HG03378 (cell line): Measurements from ENCODE around the gene TUBB4A.

Experiments
- ATAC-seq: cut with Tn5 transposase; IDR thresholded peaks from one replicate; pipeline ENCODE4 v1.9.1; 2021; ENCODE audit warnings: mild to moderate bottlenecking, moderate library complexity; ENCODE audit not compliant: unreplicated experiment

Gene TUBB4A

DNA sequence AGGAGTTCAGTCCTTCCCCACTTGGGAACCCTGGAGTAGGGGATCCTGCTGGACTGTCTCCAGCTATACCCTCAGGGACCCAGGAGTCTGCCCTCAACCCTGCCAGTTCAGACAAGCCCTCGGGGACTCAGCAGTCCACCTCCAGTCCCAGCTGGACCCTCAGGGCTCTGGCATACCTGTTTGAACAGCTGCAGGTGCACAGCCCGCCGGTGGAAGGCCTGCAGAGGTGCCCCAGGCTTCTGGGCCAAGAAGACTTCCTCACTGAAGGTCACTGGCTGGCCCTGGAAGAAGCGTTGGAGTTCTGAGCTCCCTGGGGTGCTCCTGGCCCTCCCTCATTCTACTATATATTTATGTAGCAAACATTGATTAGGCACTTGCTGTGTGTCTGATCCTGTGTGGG is 29.4 kb downstream of the TUBB4A start:
- ATAC-seq = no peak

DNA sequence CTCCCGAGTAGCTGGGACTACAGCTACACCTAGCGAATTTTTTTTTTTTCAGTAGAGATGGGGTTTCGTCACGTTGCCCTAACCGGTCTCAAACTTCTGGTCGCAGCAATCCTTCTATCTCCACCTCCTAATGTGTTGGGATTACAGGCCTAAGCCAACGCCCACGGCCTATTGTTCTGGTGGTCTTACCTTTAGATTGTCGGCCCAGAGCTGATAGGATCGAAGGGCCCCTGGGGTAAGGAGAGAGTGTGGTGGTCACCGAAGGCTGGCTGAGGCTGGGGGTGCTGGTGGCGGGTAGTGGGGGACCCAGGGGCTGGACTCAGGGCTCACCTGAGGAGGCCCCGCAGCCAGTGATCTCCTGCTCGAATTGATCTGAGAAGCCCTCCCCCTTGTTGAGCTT is 31.0 kb downstream of the TUBB4A start:
- ATAC-seq = no peak

DNA sequence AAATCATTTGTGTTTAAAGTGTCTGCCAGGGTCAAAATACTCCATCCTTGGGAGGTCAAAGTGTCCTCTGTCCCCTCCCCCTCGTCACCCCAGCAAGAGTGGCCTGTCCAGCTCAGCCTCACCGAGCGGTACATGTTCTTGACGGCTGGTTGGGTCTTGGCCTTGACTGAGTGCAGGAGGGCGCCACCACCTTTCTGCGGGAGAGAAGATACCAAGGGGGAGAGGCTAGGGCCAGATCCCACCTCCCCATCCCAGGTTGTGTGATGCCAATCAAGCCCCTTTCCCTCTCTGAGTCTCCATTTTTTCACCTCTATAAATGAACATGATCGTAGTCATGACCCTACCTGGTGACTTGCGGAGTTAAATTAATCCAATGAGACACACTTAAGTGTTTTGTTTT is 31.9 kb downstream of the TUBB4A start:
- no peak for ATAC-seq

DNA sequence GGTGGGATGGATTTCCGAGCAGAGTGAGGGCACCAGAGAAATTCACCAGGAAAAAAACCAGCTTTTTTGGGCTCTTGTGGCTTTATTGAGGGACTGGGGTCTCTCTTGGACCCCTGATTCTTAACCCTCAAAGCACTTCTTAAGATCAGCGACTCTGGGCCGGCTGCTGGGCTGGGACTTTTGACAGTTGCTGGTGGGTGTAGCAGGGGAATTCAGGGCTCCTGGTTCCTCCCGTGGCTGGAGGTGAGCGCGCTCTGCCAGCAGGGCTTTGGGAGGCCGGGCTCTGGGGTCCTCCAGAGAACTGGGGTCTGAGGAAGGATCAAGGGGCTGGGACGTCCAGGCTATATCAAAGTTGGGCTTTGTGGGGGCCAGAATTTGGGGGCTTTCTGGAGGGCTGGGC is 34.7 kb downstream of the TUBB4A start:
- no peak for ATAC-seq

DNA sequence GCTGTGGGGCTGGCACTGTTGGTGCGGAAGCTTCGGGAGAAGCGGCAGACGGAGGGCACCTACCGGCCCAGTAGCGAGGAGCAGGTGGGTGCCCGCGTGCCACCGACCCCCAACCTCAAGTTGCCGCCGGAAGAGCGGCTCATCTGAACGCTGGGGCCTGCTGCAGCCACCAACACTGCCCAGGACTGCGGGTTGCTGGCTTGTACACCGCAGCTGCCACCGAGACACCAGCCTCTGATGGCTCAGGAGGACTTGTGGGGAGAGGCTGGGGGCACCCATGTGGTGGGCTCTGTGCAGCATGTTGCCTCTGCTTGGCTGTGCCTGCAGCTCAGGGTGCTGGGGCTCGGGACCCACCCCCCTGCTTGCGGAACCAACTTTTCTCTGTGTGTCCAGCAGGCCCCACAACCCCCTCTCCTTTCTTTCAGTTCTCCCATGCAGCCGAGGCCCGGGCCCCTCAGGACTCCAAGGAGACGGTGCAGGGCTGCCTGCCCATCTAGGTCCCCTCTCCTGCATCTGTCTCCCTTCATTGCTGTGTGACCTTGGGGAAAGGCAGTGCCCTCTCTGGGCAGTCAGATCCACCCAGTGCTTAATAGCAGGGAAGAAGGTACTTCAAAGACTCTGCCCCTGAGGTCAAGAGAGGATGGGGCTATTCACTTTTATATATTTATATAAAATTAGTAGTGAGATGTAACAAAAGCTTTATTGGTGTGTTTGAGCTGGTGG is 35.4 kb downstream of the TUBB4A start:
- no peak for ATAC-seq

DNA sequence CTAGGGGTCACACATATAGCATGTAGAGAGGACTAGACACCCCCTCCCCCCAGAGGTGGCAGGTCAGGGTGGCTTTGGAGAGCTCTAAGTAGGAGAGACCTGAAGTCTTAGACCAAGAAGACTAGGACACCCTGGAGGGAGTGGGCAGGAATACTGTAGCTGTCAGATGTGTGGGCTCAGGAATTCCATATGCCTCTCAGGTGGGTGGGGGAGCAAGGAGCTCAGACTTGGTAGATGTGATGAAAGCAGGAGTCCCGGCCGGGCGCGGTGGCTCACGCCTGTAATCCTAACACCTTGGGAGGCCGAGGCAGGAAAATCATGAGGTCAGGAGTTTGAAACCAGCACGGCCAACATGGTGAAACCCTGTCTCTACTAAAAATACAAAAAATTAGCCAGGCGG is 36.4 kb downstream of the TUBB4A start:
- ATAC-seq = no peak

DNA sequence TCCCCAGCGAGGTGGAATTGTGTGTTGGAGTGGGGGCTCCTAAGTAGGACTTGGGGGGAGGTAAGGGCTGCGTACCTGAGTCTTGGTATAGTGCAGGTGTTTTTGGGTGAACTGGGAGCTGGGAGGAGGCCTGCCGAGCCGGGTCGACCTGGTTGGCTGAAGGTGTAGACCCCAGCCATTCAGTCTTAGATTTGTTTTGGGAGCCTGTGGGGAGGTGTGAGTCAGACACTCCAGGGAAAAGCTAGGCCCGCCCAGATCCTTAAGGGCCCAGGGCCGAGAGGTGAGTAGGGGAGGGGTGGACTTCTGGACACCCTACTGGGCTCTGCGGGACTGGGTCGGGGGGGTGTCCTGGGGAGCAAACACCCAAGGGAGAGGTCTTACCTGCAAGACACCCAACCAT is 37.1 kb downstream of the TUBB4A start:
- ATAC-seq = no peak

DNA sequence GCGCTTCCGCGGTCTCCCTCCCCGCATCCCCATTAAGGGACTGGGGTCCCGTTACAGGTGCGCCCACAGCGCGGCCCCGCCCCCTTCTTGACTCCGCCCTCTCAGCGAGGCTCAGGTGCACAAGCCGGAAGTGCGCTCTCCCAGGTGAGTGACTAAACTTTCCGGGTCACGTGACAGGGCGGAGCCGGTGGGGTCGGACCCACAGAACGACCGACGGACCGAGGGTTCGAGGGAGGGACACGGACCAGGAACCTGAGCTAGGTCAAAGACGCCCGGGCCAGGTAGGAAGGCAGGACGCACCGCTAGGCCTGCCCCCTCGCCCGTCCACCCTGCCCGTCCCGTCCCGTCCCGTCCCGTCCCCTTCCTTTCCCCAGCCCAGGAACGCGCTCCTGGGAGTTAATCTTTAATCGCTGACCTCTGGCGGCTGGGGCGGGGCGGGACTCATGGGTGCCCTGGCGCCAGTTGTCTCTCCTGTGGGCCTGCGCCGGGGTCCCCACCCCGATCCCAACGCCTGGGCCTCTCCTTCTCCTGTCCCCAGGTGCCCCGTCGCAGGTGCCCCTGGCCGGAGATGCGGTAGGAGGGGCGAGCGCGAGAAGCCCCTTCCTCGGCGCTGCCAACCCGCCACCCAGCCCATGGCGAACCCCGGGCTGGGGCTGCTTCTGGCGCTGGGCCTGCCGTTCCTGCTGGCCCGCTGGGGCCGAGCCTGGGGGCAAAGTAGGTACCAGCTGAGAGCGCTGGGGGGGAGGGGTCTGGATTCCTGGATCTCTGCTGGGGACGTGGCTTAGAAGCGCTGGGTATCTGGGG is 37.8 kb downstream of the TUBB4A start, which contains the start of gene CRB3:
Gene CRB3 (plus strand): TSS at position 202 of the 804 bp plus-strand sequence. CDS start 431 bp downstream, at position 633.
- no peak for ATAC-seq

DNA sequence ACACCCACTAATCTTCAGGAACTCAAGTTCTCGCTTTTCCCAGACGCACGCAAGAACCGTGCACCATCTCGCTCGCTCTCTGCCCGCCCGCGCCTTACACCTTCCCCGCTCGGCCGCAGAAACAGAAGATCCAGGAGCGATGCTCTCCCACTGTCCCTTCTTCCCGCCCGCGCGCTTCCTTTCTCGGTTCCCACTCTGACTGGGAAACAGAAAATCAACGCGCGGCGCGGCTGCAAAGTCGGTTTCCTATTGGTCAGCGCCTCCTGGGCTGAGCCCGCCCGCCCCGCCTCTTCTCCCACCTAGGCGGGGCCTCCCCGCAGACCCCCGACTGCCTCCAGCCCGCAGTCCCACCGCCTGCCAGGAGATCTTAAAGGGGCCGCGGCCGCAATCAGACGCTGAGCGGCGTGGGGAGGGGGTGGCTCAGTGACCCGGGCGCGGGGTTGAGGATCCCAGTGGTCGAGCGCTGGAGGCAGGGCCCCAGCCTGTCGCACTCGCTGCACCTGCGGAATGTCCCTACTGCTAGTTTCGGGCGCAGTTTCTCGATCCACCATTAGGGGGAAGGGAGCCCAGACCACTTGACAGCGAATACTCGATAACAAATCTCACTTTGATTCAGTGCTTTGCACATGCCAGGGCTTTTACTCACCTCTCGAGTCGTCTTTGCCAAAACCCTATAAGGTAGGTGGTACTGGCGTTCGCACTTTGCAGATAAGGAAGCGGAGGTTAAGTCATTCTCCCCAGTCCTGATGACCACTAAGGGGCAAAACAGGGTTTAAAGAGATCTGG is 41.8 kb downstream of the TUBB4A start:
- ATAC-seq = peak; percentile 61

DNA sequence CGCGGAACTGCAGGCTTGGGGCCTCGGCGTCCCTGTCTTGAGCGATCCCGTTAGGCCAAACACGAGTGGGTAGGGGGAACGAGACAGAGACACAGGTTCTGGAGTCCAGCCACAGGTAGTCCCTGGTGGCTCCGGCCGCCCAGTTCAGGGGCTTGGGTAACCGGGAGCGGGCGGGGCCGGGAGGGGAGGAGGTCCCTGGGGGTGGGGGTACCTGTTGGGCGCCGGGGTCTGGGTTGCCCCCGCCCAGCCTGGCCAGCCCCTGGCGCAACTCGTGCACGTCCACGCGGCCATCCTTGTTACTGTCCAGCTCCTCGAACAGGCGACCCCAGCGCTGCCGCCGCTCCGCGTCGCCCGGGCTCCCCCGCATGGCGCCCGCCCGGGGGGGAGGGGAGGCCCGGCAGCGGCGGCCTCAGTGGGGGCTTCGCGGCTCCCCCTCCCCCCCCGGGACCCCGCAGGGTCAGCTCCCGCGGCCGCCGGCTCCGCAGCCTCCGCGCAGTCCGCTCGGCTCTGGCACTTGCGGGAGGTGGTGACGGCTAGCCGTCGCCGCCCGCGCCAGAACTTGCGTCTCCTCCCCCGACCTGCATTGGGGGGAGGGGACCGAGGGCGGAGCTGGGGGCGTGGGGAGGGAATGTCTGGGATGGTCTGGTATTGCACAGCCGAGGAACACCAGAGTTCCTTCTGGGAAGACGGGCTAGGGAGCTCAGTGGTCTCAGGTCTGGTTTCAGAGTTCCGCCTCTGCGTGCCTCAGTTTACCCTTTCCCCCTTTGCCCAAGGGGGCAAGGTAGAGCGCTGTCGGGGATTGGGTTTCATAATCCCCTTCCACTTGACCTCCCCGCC is 42.6 kb downstream of the TUBB4A start, which contains the start of gene SLC25A23:
Gene SLC25A23 (minus strand): TSS at position 531 of the 837 bp plus-strand sequence. CDS start 164 bp downstream, at position 367.
- ATAC-seq = peak; percentile 4

DNA sequence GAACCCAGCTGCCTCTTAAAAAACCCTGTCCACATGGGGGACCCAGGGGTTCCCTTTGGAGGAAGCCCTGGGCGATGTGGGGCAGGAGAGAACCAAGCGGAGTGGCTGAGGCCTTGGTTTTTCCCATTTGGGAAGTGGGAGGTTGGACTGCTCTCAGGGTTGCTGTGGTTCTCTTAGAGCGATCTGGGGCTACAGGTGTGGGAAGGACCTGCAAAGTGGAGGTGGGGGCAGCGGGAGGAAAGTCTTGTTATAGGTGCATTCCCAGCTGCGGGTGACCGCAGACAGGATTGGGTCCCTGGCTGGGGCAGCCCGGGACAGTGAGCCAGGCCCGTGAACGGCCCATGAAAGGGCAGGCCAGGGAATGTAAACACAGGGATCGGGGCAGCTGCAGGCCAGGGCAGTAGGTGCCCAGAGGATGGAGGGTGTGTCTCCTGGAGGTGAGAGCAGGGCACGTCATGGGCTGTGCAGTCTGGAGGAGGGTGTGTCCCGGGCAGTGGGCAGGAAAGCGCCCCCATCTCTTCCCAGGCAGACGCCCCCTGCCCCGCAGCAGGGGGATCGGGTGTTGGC is 43.3 kb downstream of the TUBB4A start:
- ATAC-seq = no peak

DNA sequence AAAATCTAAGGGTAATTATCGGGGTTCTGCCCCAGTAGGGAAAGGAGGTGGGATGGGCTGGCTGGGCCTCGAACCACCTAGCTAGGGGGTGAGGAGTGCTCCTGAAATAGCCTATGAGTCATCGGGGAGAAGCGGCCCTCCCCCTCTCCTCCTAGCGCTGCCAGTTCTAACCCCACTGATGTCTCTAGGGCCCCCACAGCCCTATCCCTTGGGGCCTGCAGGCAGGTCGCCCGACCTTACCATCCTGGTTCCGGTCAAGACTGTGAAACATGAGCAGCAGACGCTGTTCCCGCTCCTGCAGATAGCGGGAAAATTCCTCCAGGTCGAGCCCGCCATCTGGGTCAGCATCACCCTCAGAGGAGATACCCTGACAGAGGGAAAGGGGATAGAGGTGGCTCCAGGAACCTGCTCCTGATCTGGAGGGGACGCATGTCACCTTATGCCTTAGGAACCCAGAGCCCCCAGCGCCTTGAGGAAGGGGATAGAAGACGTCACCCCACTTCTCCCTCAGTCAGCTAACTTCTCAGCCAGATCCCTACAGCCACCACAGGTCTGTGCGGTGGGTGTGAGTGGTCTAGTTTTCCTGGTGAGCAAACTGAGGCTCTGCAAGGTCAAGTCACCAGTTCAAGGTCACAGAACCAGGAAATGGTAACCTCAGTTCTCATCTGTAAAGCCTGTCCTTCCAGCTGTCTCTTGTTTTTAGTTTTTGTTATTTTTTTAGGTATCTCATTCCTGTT is 44.0 kb downstream of the TUBB4A start:
- no peak for ATAC-seq

DNA sequence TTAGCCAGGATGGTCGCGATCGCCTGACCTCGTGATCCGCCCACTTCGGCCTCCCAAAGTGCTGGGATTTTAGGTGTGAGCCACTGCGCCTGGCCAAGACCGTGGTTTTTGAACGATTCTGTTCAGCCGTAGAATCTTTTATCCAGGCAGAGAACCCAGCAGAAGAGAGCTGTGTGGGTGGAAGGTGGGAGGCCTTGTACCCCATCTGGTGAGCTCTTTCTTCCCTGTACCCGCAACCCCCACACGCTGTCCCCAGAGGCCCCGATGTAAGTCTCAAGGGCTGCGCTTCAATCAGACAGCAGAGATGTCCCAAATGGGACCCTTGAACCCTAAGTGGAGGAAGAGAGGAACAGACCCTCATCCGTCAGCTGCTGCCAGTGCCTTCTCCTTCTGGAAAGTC is 46.2 kb downstream of the TUBB4A start:
- ATAC-seq = no peak

DNA sequence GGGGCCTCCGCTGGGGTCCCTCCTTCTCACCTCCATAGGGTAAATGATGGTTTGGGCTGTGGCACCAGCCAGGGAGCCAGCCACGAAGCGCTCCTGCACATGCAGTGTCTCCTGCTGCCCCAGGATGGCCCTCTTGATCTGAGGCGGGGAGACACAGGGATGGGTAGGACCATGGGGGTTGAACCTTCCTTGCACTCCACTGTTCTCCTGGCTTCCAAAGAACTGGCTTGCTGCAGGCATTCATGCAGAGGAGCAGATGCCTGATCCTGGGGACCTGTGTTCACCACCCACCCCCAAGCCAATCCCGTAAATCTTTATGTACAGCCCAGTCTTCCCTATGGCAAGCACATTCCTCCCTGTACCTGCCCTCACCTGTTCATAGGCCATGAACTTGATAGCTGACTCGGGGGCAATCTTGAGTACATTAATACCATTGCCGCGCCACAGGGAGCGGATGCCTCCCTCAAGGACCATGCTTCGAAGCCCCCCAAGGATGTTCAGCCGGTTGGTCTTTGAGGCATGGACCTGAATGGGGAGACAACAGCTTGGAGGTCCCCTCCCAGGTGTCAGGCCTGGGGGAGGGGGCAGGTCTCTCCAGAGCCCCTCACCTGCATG is 48.1 kb downstream of the TUBB4A start:
- ATAC-seq = no peak

DNA sequence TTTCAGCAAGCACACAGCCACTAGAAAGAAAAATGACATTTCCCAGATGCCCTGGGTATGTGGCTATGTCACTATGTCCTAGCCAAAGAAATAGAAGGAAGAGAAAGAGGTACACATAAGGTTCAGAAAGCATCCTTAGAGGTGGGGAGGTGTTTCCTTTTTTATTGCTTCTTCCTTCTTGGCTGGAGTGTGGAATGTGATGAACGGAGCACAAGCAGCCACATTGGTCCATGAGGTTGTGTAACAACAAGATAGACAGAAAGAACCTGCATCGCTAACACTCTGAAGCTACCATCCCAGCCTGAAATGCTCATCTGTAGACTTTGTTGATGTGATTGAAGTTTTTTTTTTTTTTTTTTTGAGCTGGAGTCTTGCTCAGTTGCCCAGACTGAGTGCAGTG is 49.2 kb downstream of the TUBB4A start:
- no peak for ATAC-seq

DNA sequence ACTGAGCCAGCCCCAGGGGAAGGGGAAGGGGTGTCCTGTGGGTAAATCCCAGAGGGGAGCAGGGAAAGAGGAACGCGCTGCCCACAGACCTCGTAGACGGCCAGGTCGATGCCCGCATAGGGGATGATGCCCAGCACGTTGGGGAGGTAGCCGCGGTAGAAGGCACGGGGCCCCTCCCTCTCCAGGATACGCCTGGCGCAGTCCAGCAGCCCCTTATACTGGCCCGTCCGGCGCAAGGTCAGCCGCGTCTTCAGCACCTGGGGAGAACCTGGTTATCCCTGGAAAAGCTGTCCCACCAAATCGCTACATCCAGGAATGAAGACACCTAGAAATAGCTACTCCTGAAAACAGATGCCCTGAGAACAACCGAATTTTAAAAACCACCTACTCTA is 49.9 kb downstream of the TUBB4A start:
- ATAC-seq = no peak

DNA sequence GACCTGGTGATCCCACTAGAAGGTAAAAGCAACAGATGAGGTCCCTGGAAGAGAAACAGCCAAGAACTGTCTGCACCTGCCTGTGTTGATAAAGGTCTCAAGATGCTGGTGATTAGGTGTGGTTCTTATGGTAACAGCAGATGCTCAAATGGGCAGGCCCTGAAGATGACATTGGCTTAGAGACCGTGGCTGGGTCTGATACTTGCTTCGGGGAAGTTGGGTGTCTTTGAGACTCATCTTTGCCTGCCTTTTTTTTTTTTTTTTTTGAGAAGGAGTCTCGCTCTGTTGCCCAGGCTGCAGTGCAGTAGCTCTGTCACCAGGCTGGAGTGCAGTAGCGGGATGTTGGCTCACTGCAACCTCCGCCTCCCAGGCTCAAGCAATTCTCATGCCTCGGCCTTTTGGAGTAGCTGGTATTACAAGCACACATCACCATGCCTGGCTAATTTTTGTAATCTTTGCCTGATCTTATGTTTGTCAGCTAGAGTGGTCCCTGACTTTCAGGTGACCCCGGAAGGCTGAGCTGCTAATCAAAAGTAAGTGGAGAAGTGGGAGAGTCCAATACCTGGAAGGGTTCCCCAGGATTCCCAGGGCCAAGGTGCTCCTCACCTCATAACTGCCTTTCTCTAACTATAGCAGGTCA is 50.4 kb downstream of the TUBB4A start:
- no peak for ATAC-seq

DNA sequence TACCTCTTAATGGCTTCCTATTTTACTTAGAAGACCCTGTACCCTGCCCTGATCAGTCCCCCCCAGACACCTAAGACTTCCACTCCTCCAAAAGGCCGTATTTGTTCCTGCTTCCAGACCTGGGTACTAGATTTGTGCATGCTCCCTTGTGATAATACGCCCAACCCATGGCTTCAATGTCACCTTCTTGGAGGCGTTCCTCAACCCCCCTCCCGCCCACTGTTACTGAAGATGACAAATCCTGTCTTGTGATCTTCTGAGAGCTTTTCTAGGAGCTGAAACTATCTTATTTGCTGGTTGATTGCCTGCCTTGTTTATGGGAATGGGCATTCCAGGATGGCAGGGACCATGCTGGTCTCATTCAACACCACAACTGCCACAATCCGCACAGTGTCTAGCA is 51.9 kb downstream of the TUBB4A start:
- no peak for ATAC-seq

DNA sequence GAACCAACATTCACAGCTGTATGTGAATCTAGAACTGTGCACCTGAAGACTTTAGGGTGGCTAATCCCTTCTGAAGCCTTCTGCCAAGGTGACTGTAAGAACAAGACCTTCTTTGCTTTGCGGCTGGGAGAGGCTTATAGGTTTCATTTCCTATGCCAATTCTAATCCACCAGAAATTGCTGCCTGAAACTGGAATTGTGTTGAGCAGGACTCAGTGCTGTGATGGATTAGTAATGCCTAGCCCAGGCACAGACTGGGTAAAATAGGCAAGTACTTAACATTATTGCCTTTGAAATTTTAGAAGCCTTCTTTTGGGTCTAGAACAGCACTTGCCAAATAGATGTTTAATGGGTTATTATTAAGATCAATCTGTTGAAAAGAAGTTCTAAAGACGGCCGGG is 54.1 kb downstream of the TUBB4A start:
- no peak for ATAC-seq
